K562 (cell line): ENCODE data around the gene HCFC1R1. TPM values are rescaled to one million over a fixed set of nuclear protein-coding genes. Genes with fewer than 3 reads are reported as not detected.

Experiments
- ATAC-seq: fragments of 200-7000 bp; cut with Tn5 transposase; 3 replicates; pipeline ENCODE4 v1.9.1; 2020; ENCODE audit warnings: moderate library complexity
- BruUV-seq: library from RNA; stranded (reverse); fragments of 400-500 nt; replicated peaks from 2 replicates; lab custom pipeline; 2021; lab: Mats Ljungman, UMichigan
- CTCF ChIA-PET: fragments of 300-600 bp; formaldehyde crosslinking; extraction: SDS; loops from one replicate; lab custom pipeline; 2021; ENCODE audit warnings: low intra/inter-chr PET ratio; lab: Yijun Ruan, JAX
- POLR2A ChIA-PET: fragments of 300-600, 350-650 bp; sonication (Branson Sonifier 250); formaldehyde crosslinking; extraction: SDS; loops from one replicate; lab custom pipeline; 2021; ENCODE audit warnings: antibody characterized with exemption, inconsistent platforms; lab: Yijun Ruan, JAX
- DNase-seq, 4 experiments: peaks; one replicate each; pipeline versions ENCODE4 v3.0.0 to v3.0.0-alpha.2; 2011 to 2018; ENCODE audit warnings: low spot score in 3 of 4, mixed read lengths in 3 of 4; ENCODE audit errors: extremely low read depth in 1 of 4
- FAIRE-seq: peaks from 2 replicates; lab custom pipeline; 2011; peaks lifted over from hg19 to GRCh38; lab: Jason Lieb, UNC
- H2AFZ ChIP-seq: 2 replicates; pipeline ENCODE4 v1.6.0; 2011; ENCODE audit warnings: low read depth, low read length, control low read depth, inconsistent platforms
- H3K27ac ChIP-seq: fragments of 200-600 bp; 3 replicates; pipeline ENCODE4 v1.8.0; 2011; ENCODE audit warnings: low read depth, mild to moderate bottlenecking, control low read depth, inconsistent platforms, low read length, moderate library complexity, mixed read lengths; ENCODE audit errors: extremely low read depth
- H3K27me3 ChIP-seq, 2 experiments: fragments of 300-600 bp in 1 of 2; 2 replicates in 1 of 2; 3 replicates in 1 of 2; pipeline versions ENCODE4 v1.6.0 to v1.8.0; 2011; ENCODE audit warnings: inconsistent platforms in 2 of 2, low read length in 2 of 2, mild to moderate bottlenecking in 1 of 2, mixed read lengths in 1 of 2, moderate library complexity in 1 of 2; ENCODE audit not compliant: control insufficient read depth in 2 of 2, insufficient read depth in 2 of 2
- H3K36me3 ChIP-seq: fragments of 300-600 bp; 3 replicates; pipeline ENCODE4 v1.8.0; 2011; ENCODE audit warnings: mild to moderate bottlenecking, low read length, inconsistent platforms; ENCODE audit not compliant: control insufficient read depth, insufficient read depth
- H3K4me1 ChIP-seq, 2 experiments: fragments of 200-600 bp in 1 of 2; replicated peaks in 1 of 2; 2 replicates in 1 of 2; 3 replicates in 1 of 2; pipeline versions ENCODE4 v1.5.1 to v1.8.0; 2011; ENCODE audit warnings: inconsistent platforms in 2 of 2, low read length in 2 of 2, mild to moderate bottlenecking in 1 of 2, mixed read lengths in 1 of 2, moderate library complexity in 1 of 2; ENCODE audit not compliant: control insufficient read depth in 2 of 2, insufficient read depth in 2 of 2
- H3K4me2 ChIP-seq: 2 replicates; pipeline ENCODE4 v1.6.1; 2011; ENCODE audit warnings: low read length, control low read depth, inconsistent platforms, mixed read lengths; ENCODE audit not compliant: insufficient read depth
- H3K4me3 ChIP-seq: fragments of 200-600 bp; sonication (generic), shearing (Covaris generic); 2 replicates; pipeline ENCODE4 v1.5.1; 2016; ENCODE audit warnings: control low read depth, inconsistent platforms
- H3K79me2 ChIP-seq: fragments of 200-600 bp; 3 replicates; pipeline ENCODE4 v1.8.0; 2011; ENCODE audit warnings: low read length, inconsistent platforms; ENCODE audit not compliant: control insufficient read depth, insufficient read depth
- H3K9ac ChIP-seq, 2 experiments: 2 replicates each; pipeline versions ENCODE4 v1.6.0 to v1.6.1; 2011; ENCODE audit warnings: low read depth in 2 of 2, low read length in 2 of 2, control low read depth in 1 of 2, inconsistent platforms in 1 of 2, mild to moderate bottlenecking in 1 of 2, mixed read lengths in 1 of 2; ENCODE audit not compliant: insufficient read depth in 1 of 2
- H3K9me1 ChIP-seq: one replicate; pipeline ENCODE4 v1.6.0; 2011; ENCODE audit warnings: inconsistent platforms, mild to moderate bottlenecking, low read length, moderate library complexity; ENCODE audit not compliant: control insufficient read depth, insufficient read depth
- H3K9me3 ChIP-seq: replicated peaks from 2 replicates; pipeline ENCODE4 v1.5.1; 2011; ENCODE audit warnings: low read depth, low read length, inconsistent platforms; ENCODE audit not compliant: control insufficient read depth, insufficient read depth
- H4K20me1 ChIP-seq: replicated peaks from 2 replicates; pipeline ENCODE4 v1.6.1; 2011; ENCODE audit warnings: low read length, inconsistent platforms, mixed read lengths; ENCODE audit not compliant: control insufficient read depth, insufficient read depth
- CBX2 ChIP-seq: fragments of 200-600 bp; sonication (generic); IDR thresholded peaks from one replicate; pipeline ENCODE4 v1.6.1; 2012; ENCODE audit warnings: mild to moderate bottlenecking, low read length, inconsistent platforms; ENCODE audit not compliant: insufficient read depth, poor library complexity, severe bottlenecking
- CBX8 ChIP-seq: fragments of 200-600 bp; sonication (generic); IDR thresholded peaks from 2 replicates; pipeline ENCODE4 v1.6.1; 2012; ENCODE audit warnings: borderline replicate concordance, mixed run types, low read depth, mild to moderate bottlenecking, moderate library complexity, mixed read lengths, low read length, control low read depth, inconsistent platforms; ENCODE audit not compliant: poor library complexity, severe bottlenecking; ENCODE audit errors: extremely low read depth
- IRF1 ChIP-seq: sonication (generic); formaldehyde crosslinking; IDR thresholded peaks from 2 replicates; pipeline ENCODE4 v1.8.0; 2022; ENCODE audit warnings: missing genetic modification reagents, mild to moderate bottlenecking, borderline replicate concordance
- MCM7 ChIP-seq, 2 experiments: fragments of 450-650 bp; IDR thresholded peaks; 2 replicates each; pipeline ENCODE4 v1.6.1; 2016 to 2018
- POLR2G ChIP-seq: fragments of 200-400 bp; formaldehyde crosslinking; IDR thresholded peaks from 2 replicates; pipeline ENCODE4 v1.6.1; 2017; ENCODE audit warnings: low read depth, mild to moderate bottlenecking, antibody characterized with exemption, low read length, moderate library complexity
- RUNX1 ChIP-seq: sonication (generic); IDR thresholded peaks from 2 replicates; pipeline ENCODE4 v1.6.1; 2016; ENCODE audit warnings: antibody characterized with exemption, low read depth
- WGBS: fragments of 100-300 bp; shearing (Covaris generic); methylation state at CpG from one replicate; pipeline ENCODE4 v1.1.6; 2016; ENCODE audit warnings: low coverage, mixed read lengths; ENCODE audit not compliant: insufficient coverage; ENCODE audit errors: missing lambda C conversion rate; 5-methylcytosine and 5-hydroxymethylcytosine counted together
- in situ Hi-C: fragments of 300-500 bp; cut with MboI; formaldehyde crosslinking; loops from 4 replicates; pipeline ENCODE4 v1.15.0; 2018; ENCODE audit warnings: inconsistent platforms, mixed read lengths
- intact Hi-C: fragments of 100-400 bp; cut with micrococcal nuclease; formaldehyde crosslinking; loops from 2 replicates; pipeline ENCODE4 v1.14.2; 2022
- polyA plus RNA-seq, 8 experiments: library from polyadenylated mRNA; depleted of rRNA in 4 of 8; stranded (reverse) in 5 of 8; unstranded in 3 of 8; fragments of >200 nt; fragmentation: Nextera tagmentation in 2 of 8; fragmentation: Illumina TruSeq in 1 of 8; extraction: Ambion mirVana in 2 of 8; extraction: Trizol in 1 of 8; gene quantifications; 2 replicates each; pipeline versions ENCODE4 v1.2.1 to v1.2.3, GENCODE V29; 2011 to 2014; ENCODE audit warnings: inconsistent platforms in 1 of 8, missing spikeins in 1 of 8
- total RNA-seq, 7 experiments: library from RNA; depleted of rRNA in 6 of 7; stranded (reverse); fragments of >200 nt in 6 of 7; fragmentation: Illumina TruSeq in 2 of 7; extraction: Trizol in 2 of 7; gene quantifications; 2 replicates each; pipeline versions ENCODE4 v1.2.1 to v1.2.3, GENCODE V29; 2011 to 2021; ENCODE audit warnings: low replicate concordance in 1 of 7
- TF ChIP-seq, protein P1 (sequence below): fragments of 250-450 bp; sonication (Bioruptor Pico); IDR thresholded peaks from 2 replicates; pipeline ENCODE4 v1.4.0; 2020; ENCODE audit warnings: borderline replicate concordance

The HCFC1R1 gene
- total and polyA plus RNA-seq, 9 of the 15 experiments (the other 6 are each of a cell fraction or from before 2014, with no cell fraction given): 2.2 to 29.0 (median 11.2) TPM

DNA sequence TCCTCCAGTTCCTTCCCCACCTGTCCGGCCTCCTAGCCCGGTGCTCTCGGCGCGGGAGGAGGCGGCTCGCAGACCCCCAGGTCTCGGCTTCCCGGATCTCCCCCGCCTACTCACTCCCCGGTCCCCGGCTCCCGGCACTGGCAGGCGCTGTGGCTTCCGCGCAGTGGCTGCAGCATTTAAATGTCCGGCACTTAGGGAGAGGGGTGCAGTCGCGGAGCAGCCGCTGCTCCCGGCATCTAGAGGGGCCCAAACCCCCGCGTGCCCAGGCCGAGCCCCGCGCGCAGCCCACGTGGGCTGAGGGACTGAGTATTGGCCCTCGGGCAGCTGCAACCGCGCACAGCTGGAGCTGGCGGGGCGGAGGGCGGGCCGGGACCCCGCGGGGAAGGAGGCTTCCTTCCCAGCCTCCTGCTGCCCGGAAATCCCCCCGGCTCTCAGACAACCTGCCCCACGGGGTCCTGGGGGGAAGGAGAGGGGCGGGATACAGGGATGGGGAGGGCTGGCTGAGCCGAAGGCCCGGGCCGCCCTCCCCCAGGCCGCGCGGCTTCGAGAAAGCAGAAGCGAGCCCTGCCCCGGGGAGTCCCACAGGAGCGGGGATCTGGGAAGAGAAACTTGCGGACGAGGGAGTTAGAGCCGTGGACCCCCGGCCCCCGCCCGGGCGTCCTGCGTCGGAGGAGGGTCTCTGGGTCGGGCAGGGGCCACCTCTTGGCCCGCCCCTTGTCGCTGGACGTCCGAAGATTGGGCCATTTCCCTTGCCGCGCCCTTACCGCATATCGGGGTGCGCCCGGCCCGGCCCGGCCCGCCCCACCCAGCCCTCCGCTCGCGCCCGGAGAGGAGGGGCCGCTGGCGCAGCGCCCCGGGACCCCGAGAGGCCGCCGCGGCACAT, 22.3 kb upstream of the HCFC1R1 start, which contains the start of gene MMP25 (continued):
- TF ChIP-seq, protein P1, sequence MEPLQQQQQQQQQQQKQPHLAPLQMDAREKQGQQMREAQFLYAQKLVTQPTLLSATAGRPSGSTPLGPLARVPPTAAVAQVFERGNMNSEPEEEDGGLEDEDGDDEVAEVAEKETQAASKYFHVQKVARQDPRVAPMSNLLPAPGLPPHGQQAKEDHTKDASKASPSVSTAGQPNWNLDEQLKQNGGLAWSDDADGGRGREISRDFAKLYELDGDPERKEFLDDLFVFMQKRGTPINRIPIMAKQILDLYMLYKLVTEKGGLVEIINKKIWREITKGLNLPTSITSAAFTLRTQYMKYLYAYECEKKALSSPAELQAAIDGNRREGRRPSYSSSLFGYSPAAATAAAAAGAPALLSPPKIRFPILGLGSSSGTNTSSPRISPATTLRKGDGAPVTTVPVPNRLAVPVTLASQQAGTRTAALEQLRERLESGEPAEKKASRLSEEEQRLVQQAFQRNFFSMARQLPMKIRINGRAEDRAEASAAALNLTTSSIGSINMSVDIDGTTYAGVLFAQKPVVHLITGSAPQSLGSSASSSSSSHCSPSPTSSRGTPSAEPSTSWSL (CRISPR knock-in tag): no peak
- TF ChIP-seq IRF1 (CRISPR knock-in tag) (no peak), MCM7 (IDR thresholded peaks at IDR 0.05) (no peak), POLR2G (0 out of 2 replicates have a peak, but pooled peaks have one; percentile 10)

GRCh38 chr16:3044708-3045107, 21.0 kb upstream of the HCFC1R1 start:
- in situ Hi-C loops: no loop called here
- CTCF ChIA-PET: no interaction called here
- no peak overlapping the region for H3K4me2 ChIP-seq
- no peak overlapping the region for H3K9ac ChIP-seq
- 22% methylated on average over 6 of the region's 6 CpGs for WGBS
- intact Hi-C loops: no loop called here
- no peak for DNase-seq
- H3K79me2 ChIP-seq: no peaks in the 10 kb centered on the region
- H3K36me3 ChIP-seq: no peaks in the 10 kb centered on the region
- POLR2A ChIA-PET: interaction anchor here (1.8 to 2.6 kb wide), 2 partner anchors 10 to 14 kb away, joined by 4 to 7 read pairs; no protein-coding TSS in a partner anchor
- H4K20me1 ChIP-seq: no peaks in the 10 kb centered on the region; the same call in 1 of the 2 replicates
- peaks cover 25 to 63% of the 10 kb centered on the region in 2 experiments; a peak in 4 of 5 replicates for H3K27me3 ChIP-seq
- H3K9me1 ChIP-seq: no peaks in the 10 kb centered on the region
- H3K27ac ChIP-seq: no peak overlapping the region
- peak; percentile 87 for TF ChIP-seq CBX2
- TF ChIP-seq CBX8: peak; percentile 39
- no peak for TF ChIP-seq RUNX1
- BruUV-seq: no TSS peak
- no peak for ATAC-seq
- no peak for FAIRE-seq
- no peak overlapping the region for H2AFZ ChIP-seq
- no peak overlapping the region for H3K4me3 ChIP-seq
- no peaks in the 10 kb centered on the region for H3K9me3 ChIP-seq
- peaks cover 3 to 21% of the 10 kb centered on the region in 2 experiments; a peak in 3 of 5 replicates for H3K4me1 ChIP-seq
